SK-N-SH (cell line): ENCODE measurements around the gene HDAC8. TPM values are rescaled to one million over a fixed set of nuclear protein-coding genes. Genes with fewer than 3 reads are reported as not detected.
"Not testable (repeated sequence)": the region's sequence is repeated elsewhere in the genome, so short reads cannot be mapped to it uniquely, and the experiment has no call there.

Source experiments
- CTCF ChIA-PET: fragments of 300-600, 350-600 bp; formaldehyde crosslinking; extraction: SDS; loops from one replicate; lab custom pipeline; 2021; lab: Yijun Ruan, JAX
- POLR2A ChIA-PET: fragments of 350-600 bp; sonication (Branson Sonifier 250); formaldehyde crosslinking; extraction: SDS; loops from one replicate; lab custom pipeline; 2020; ENCODE audit warnings: antibody characterized with exemption, inconsistent platforms; lab: Yijun Ruan, JAX
- DNase-seq: peaks from one replicate; pipeline ENCODE4 v3.0.0; 2012
- H2AFZ ChIP-seq: fragments of 200-600 bp; sonication (generic); 2 replicates; pipeline ENCODE4 v1.8.1; 2016; ENCODE audit warnings: antibody characterized with exemption, mild to moderate bottlenecking, low read depth
- H3F3A ChIP-seq: fragments of 200-600 bp; sonication (generic); replicated peaks from 2 replicates; pipeline ENCODE3; 2016; ENCODE audit warnings: antibody characterized with exemption, mild to moderate bottlenecking; ENCODE audit not compliant: insufficient read depth
- H3K27ac ChIP-seq, 2 experiments: fragments of 200-500 bp in 1 of 2; fragments of 200-600 bp in 1 of 2; sonication (Bioruptor generic) in 1 of 2; sonication (generic), shearing (Covaris generic) in 1 of 2; 2 replicates each; pipeline versions ENCODE4 v1.5.1 to v1.6.1; 2014 to 2016; ENCODE audit warnings: low read depth in 2 of 2, inconsistent platforms in 1 of 2, low read length in 1 of 2, mild to moderate bottlenecking in 1 of 2, mixed read lengths in 1 of 2
- H3K27me3 ChIP-seq: fragments of 200-600 bp; sonication (generic), shearing (Covaris generic); 2 replicates; pipeline ENCODE4 v1.6.1; 2016; ENCODE audit warnings: mixed run types; ENCODE audit not compliant: insufficient read depth
- H3K36me3 ChIP-seq, 2 experiments: fragments of 200-500 bp in 1 of 2; fragments of 200-600 bp in 1 of 2; sonication (Bioruptor generic) in 1 of 2; sonication (generic) in 1 of 2; replicated peaks in 1 of 2; 2 replicates each; pipeline versions ENCODE3 to v1.5.1; 2014 to 2016; ENCODE audit warnings: low read length in 1 of 2, mild to moderate bottlenecking in 1 of 2; ENCODE audit not compliant: insufficient read depth in 2 of 2, control insufficient read depth in 1 of 2
- H3K4me1 ChIP-seq, 2 experiments: fragments of 200-500 bp in 1 of 2; fragments of 200-600 bp in 1 of 2; sonication (Bioruptor generic) in 1 of 2; sonication (generic), shearing (Covaris generic) in 1 of 2; 2 replicates each; pipeline versions ENCODE4 v1.5.1 to v1.6.1; 2014 to 2016; ENCODE audit warnings: low read depth in 1 of 2, low read length in 1 of 2, mixed run types in 1 of 2; ENCODE audit not compliant: insufficient read depth in 2 of 2, control insufficient read depth in 1 of 2
- H3K4me2 ChIP-seq: fragments of 200-600 bp; sonication (generic), shearing (Covaris generic); 2 replicates; pipeline ENCODE4 v1.6.1; 2017; ENCODE audit warnings: mixed run types
- H3K4me3 ChIP-seq, 2 experiments: fragments of 200-500 bp in 1 of 2; fragments of 200-600 bp in 1 of 2; sonication (Bioruptor generic) in 1 of 2; sonication (generic), shearing (Covaris generic) in 1 of 2; 2 replicates each; pipeline versions ENCODE4 v1.5.1 to v1.8.1; 2014 to 2016; ENCODE audit warnings: low read depth in 2 of 2, inconsistent platforms in 1 of 2, low read length in 1 of 2, mild to moderate bottlenecking in 1 of 2, mixed read lengths in 1 of 2, moderate library complexity in 1 of 2
- H3K79me2 ChIP-seq: fragments of 200-600 bp; sonication (generic); 2 replicates; pipeline ENCODE4 v1.8.1; 2017; ENCODE audit warnings: mild to moderate bottlenecking; ENCODE audit not compliant: insufficient read depth
- H3K9ac ChIP-seq: fragments of 200-600 bp; sonication (generic); 2 replicates; pipeline ENCODE4 v1.6.1; 2017; ENCODE audit warnings: mixed run types
- H3K9me2 ChIP-seq: fragments of 200-600 bp; sonication (generic); 2 replicates; pipeline ENCODE4 v1.6.1; 2017; ENCODE audit warnings: mixed run types
- H3K9me3 ChIP-seq: fragments of 200-600 bp; sonication (generic); 2 replicates; pipeline ENCODE4 v1.6.1; 2017; ENCODE audit warnings: mixed run types, mild to moderate bottlenecking, moderate library complexity
- H4K20me1 ChIP-seq: fragments of 200-600 bp; sonication (generic); 2 replicates; pipeline ENCODE4 v1.6.1; 2017; ENCODE audit warnings: mild to moderate bottlenecking, mixed run types; ENCODE audit not compliant: insufficient read depth
- FOXJ3 ChIP-seq: sonication (generic); formaldehyde crosslinking; IDR thresholded peaks from 2 replicates; pipeline ENCODE4 v1.5.1; 2020; ENCODE audit warnings: mild to moderate bottlenecking, missing genetic modification reagents
- IRF3 ChIP-seq: fragments of 150-350 bp; IDR thresholded peaks from 2 replicates; pipeline ENCODE4 v1.6.1; 2016; ENCODE audit warnings: mild to moderate bottlenecking, low read depth, low read length
- JUND ChIP-seq: IDR thresholded peaks from 2 replicates; pipeline ENCODE4 v1.4.0; 2012
- MEF2A ChIP-seq: IDR thresholded peaks from 2 replicates; pipeline ENCODE4 v1.4.0; 2012; ENCODE audit warnings: low read depth, borderline replicate concordance
- RFX5 ChIP-seq: IDR thresholded peaks from 2 replicates; pipeline ENCODE4 v1.6.1; 2012; ENCODE audit warnings: mild to moderate bottlenecking, improper control_type of control experiment, low read length
- RXRA ChIP-seq: IDR thresholded peaks from 2 replicates; pipeline ENCODE4 v1.4.0; 2012; ENCODE audit warnings: low read depth, mild to moderate bottlenecking, borderline replicate concordance
- SIN3A ChIP-seq: IDR thresholded peaks from 2 replicates; pipeline ENCODE4 v1.6.1; 2012; ENCODE audit warnings: low read depth, mild to moderate bottlenecking, low read length, moderate library complexity, borderline replicate concordance
- TCF12 ChIP-seq: IDR thresholded peaks from 2 replicates; pipeline ENCODE4 v1.4.0; 2012
- WGBS: methylation state at CpG from one replicate; pipeline ENCODE4 v1.1.6; 2017; ENCODE audit warnings: low lambda C conversion rate; 5-methylcytosine and 5-hydroxymethylcytosine counted together
- polyA plus RNA-seq, 3 experiments: library from polyadenylated mRNA; depleted of rRNA; stranded (reverse); fragments of >200 nt; gene quantifications; 2 replicates each; pipeline ENCODE4 v1.2.3, GENCODE V29; 2012
- TF ChIP-seq, protein P1 (sequence below): IDR thresholded peaks from 2 replicates; pipeline ENCODE4 v1.4.0; 2012; ENCODE audit warnings: low read depth

HDAC8 gene
- polyA plus RNA-seq, 1 of the 3 experiments (the other 2 are of a cell fraction) = 30.6 TPM

GRCh38 chrX:72604705-72605104 is 32.1 kb upstream of the HDAC8 start:
- Histone ChIP-seq H3K9me2 (no peaks in the 10 kb centered on the region), H3K4me2 (no peak overlapping the region), H3K79me2 (no peaks in the 10 kb centered on the region), H4K20me1 (no peaks in the 10 kb centered on the region), H3K9me3 (no peaks in the 10 kb centered on the region), H3K9ac (no peak overlapping the region), H2AFZ (no peak overlapping the region), H3K27ac (no peak overlapping the region), H3K4me1 (no peaks in the 10 kb centered on the region), H3K4me3 (no peak overlapping the region), H3F3A (no peaks in the 10 kb centered on the region), H3K36me3 (peaks cover 0 to 3% of the 10 kb centered on the region in 2 experiments), H3K27me3 (no peaks in the 10 kb centered on the region)
- POLR2A ChIA-PET = no interaction called here
- DNase-seq = no peak
- no peak for TF ChIP-seq RXRA
- CTCF ChIA-PET = interaction anchor here (0.7 to 1.2 kb wide), 2 partner anchors 19 to 22 kb away, joined by 3 read pairs; no protein-coding TSS in a partner anchor
- 43% methylated on average over 3 of the region's 3 CpGs for WGBS

GRCh38 chrX:72604112-72604511 is 31.5 kb upstream of the HDAC8 start:
- Histone ChIP-seq H3K79me2 (no peaks in the 10 kb centered on the region), H3K27ac (no peak overlapping the region), H3K36me3 (peaks cover 0 to 3% of the 10 kb centered on the region in 2 experiments), H4K20me1 (no peaks in the 10 kb centered on the region), H3K27me3 (no peaks in the 10 kb centered on the region), H3K4me2 (no peak overlapping the region), H3K9me2 (no peaks in the 10 kb centered on the region), H3K9ac (no peak overlapping the region), H3K4me3 (no peak overlapping the region), H3K4me1 (no peaks in the 10 kb centered on the region), H3K9me3 (no peaks in the 10 kb centered on the region), H2AFZ (no peak overlapping the region), H3F3A (no peaks in the 10 kb centered on the region)
- TF ChIP-seq JUND (no peak), FOXJ3 (CRISPR knock-in tag) (no peak)
- TF ChIP-seq, protein P1, sequence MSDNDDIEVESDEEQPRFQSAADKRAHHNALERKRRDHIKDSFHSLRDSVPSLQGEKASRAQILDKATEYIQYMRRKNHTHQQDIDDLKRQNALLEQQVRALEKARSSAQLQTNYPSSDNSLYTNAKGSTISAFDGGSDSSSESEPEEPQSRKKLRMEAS = no peak
- POLR2A ChIA-PET = no interaction called here
- 67% methylated on average over 2 of the region's 2 CpGs for whole genome bisulfite sequencing
- no peak for DNase-seq
- CTCF ChIA-PET = interaction anchor here (0.7 to 1.2 kb wide), 2 partner anchors 20 to 23 kb away, joined by 3 read pairs; no protein-coding TSS in a partner anchor

GRCh38 chrX:72591038-72591437 is 18.4 kb upstream of the HDAC8 start:
- WGBS = 42% methylated on average over 4 of the region's 4 CpGs
- H3F3A ChIP-seq, DNase-seq, POLR2A ChIA-PET, H4K20me1 ChIP-seq, H2AFZ ChIP-seq, H3K79me2 ChIP-seq, H3K27me3 ChIP-seq, H3K9ac ChIP-seq, H3K4me1 ChIP-seq, H3K9me2 ChIP-seq, H3K4me3 ChIP-seq, H3K36me3 ChIP-seq, H3K4me2 ChIP-seq, H3K9me3 ChIP-seq, H3K27ac ChIP-seq, CTCF ChIA-PET: not testable (repeated sequence)

DNA sequence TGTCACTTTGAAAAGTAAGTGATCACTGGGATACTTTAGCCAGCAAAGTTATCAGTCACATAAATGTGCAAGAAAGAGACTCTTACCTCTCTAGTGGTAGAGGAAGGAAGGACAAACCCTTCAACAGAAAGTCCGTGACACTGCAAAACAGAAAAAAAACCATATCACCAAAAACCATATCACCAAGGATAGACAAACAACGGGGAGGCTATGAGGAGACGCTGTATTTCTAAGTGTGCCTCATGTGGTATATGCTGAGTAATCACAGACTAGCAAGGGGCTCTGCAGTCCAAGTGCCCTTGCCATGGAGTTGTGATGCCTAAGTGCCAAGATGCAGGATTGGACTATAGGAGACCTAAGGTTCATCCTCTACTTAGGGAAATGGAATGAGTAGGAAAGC is 11.5 kb upstream of the HDAC8 start:
- H3K79me2 ChIP-seq = no peaks in the 10 kb centered on the region
- H3K4me1 ChIP-seq = no peaks in the 10 kb centered on the region
- H3K4me2 ChIP-seq = no peak overlapping the region
- no peaks in the 10 kb centered on the region for H3K9me3 ChIP-seq
- H3K4me3 ChIP-seq = no peak overlapping the region
- no peak overlapping the region for H3K27ac ChIP-seq
- no peak overlapping the region for H2AFZ ChIP-seq
- no peak for TF ChIP-seq TCF12
- no peak for TF ChIP-seq MEF2A
- no peak for TF ChIP-seq SIN3A
- no peak for TF ChIP-seq IRF3
- no peak for TF ChIP-seq RFX5
- TF ChIP-seq, all 33 proteins: peak for 0
- H3K9ac ChIP-seq = no peak overlapping the region
- CTCF ChIA-PET = no interaction called here
- no peaks in the 10 kb centered on the region for H3K27me3 ChIP-seq
- H4K20me1 ChIP-seq = no peaks in the 10 kb centered on the region
- no peak for DNase-seq
- H3F3A ChIP-seq = no peaks in the 10 kb centered on the region
- POLR2A ChIA-PET = no interaction called here
- 47% methylated on average over 3 of the region's 3 CpGs for WGBS
- peaks cover 0 to 3% of the 10 kb centered on the region in 2 experiments for H3K36me3 ChIP-seq
- no peaks in the 10 kb centered on the region for H3K9me2 ChIP-seq
